A549 (cell line): Measurements from ENCODE around the gene TBC1D23. TPM values are rescaled to one million over a fixed set of nuclear protein-coding genes. Genes with fewer than 3 reads are reported as not detected.

ENCODE experiments used
- ATAC-seq, 2 experiments: fragments of 200-7000 bp in 1 of 2; fragments of >200 bp in 1 of 2; cut with Nextera tagmentation in 1 of 2; cut with Tn5 transposase in 1 of 2; 3 replicates each; pipeline versions ENCODE4 v1.8.0 to v1.9.1; 2018 to 2020; ENCODE audit warnings: mild to moderate bottlenecking in 1 of 2, moderate library complexity in 1 of 2
- CTCF ChIA-PET: fragments of 300-600 bp; sonication (Branson Sonifier 250); formaldehyde crosslinking; extraction: SDS; loops from one replicate; lab custom pipeline; 2021; ENCODE audit warnings: antibody characterized with exemption, inconsistent platforms; lab: Yijun Ruan, JAX
- POLR2A ChIA-PET: fragments of 350-600 bp; formaldehyde crosslinking; extraction: SDS; loops from one replicate; lab custom pipeline; 2021; ENCODE audit warnings: antibody characterized with exemption, inconsistent platforms; lab: Yijun Ruan, JAX
- DNase-seq, 2 experiments: peaks; one replicate each; pipeline versions ENCODE4 v3.0.0 to v3.0.0-alpha.2; 2011 to 2016; ENCODE audit warnings: low read depth in 1 of 2, low spot score in 1 of 2
- FAIRE-seq: peaks from 2 replicates; lab custom pipeline; 2011; peaks lifted over from hg19 to GRCh38; lab: Jason Lieb, UNC
- H3K27ac ChIP-seq, 2 experiments: fragments of >200 bp; sonication (Bioruptor Twin); formaldehyde crosslinking; 3 replicates each; pipeline ENCODE4 v1.5.1; 2016 to 2017
- H3K4me1 ChIP-seq: fragments of >200 bp; sonication (Bioruptor Twin); formaldehyde crosslinking; 3 replicates; pipeline ENCODE4 v1.6.1; 2016
- H3K4me2 ChIP-seq: fragments of >200 bp; sonication (Bioruptor Twin); formaldehyde crosslinking; 3 replicates; pipeline ENCODE4 v1.6.1; 2016
- H3K4me3 ChIP-seq: fragments of >200 bp; sonication (Bioruptor Twin); formaldehyde crosslinking; 3 replicates; pipeline ENCODE4 v1.5.1; 2016
- H3K9me3 ChIP-seq: fragments of >200 bp; sonication (Bioruptor Twin); formaldehyde crosslinking; 3 replicates; pipeline ENCODE4 v1.6.1; 2016
- CBX8 ChIP-seq: fragments of 200-600 bp; sonication (generic); IDR thresholded peaks from 2 replicates; pipeline ENCODE4 v1.6.1; 2016
- CHD4 ChIP-seq: fragments of 200-600 bp; sonication (generic); IDR thresholded peaks from 2 replicates; pipeline ENCODE4 v1.6.1; 2016; ENCODE audit warnings: antibody characterized with exemption, mild to moderate bottlenecking, borderline replicate concordance
- CTCF ChIP-seq: fragments of >200 bp; sonication (Bioruptor Twin); formaldehyde crosslinking; IDR thresholded peaks from 3 replicates; pipeline ENCODE4 v1.5.1; 2016
- EHMT2 ChIP-seq: fragments of 200-600 bp; sonication (generic); IDR thresholded peaks from 2 replicates; pipeline ENCODE4 v1.6.1; 2016; ENCODE audit warnings: antibody characterized with exemption, low read depth, mild to moderate bottlenecking, moderate library complexity
- ELK1 ChIP-seq: fragments of 150-350 bp; IDR thresholded peaks from 2 replicates; pipeline ENCODE4 v1.6.1; 2014; ENCODE audit warnings: low read depth, mild to moderate bottlenecking, low read length
- ESRRA ChIP-seq: fragments of 150-350 bp; IDR thresholded peaks from 2 replicates; pipeline ENCODE4 v1.6.1; 2014; ENCODE audit warnings: mild to moderate bottlenecking, low read length, borderline replicate concordance
- FOSB ChIP-seq: fragments of 250-450 bp; sonication (Bioruptor Pico); IDR thresholded peaks from 2 replicates; pipeline ENCODE4 v1.5.0; 2020; ENCODE audit warnings: mild to moderate bottlenecking, moderate library complexity
- FOXS1 ChIP-seq: fragments of 250-450 bp; sonication (Bioruptor Pico); IDR thresholded peaks from 2 replicates; pipeline ENCODE4 v1.5.0; 2020; ENCODE audit warnings: mild to moderate bottlenecking, moderate library complexity
- GATA3 ChIP-seq: IDR thresholded peaks from 2 replicates; pipeline ENCODE4 v1.6.1; 2012; ENCODE audit warnings: borderline replicate concordance
- HDAC2 ChIP-seq: fragments of 200-600 bp; sonication (generic); IDR thresholded peaks from 2 replicates; pipeline ENCODE4 v1.6.1; 2016
- HES2 ChIP-seq: fragments of >200 bp; sonication (Bioruptor Twin); formaldehyde crosslinking; IDR thresholded peaks from 2 replicates; pipeline ENCODE4 v1.6.1; 2016
- HMGXB4 ChIP-seq: fragments of 250-450 bp; sonication (Bioruptor Pico); IDR thresholded peaks from 2 replicates; pipeline ENCODE4 v1.5.0; 2021; ENCODE audit warnings: mild to moderate bottlenecking, moderate library complexity, borderline replicate concordance
- JUN ChIP-seq, 2 experiments: fragments of >200 bp; sonication (Bioruptor Twin); formaldehyde crosslinking; IDR thresholded peaks; 2 replicates in 1 of 2; 3 replicates in 1 of 2; pipeline ENCODE4 v1.6.1; 2016 to 2017
- MAX ChIP-seq: IDR thresholded peaks from 2 replicates; pipeline ENCODE4 v1.6.1; 2012
- MYC ChIP-seq: IDR thresholded peaks from 2 replicates; pipeline ENCODE4 v1.6.1; 2012; ENCODE audit warnings: mild to moderate bottlenecking, inconsistent platforms, low read length, improper control_type of control experiment, borderline replicate concordance
- NPAS2 ChIP-seq: fragments of 250-450 bp; sonication (Bioruptor Pico); IDR thresholded peaks from 2 replicates; pipeline ENCODE4 v1.8.0; 2022; ENCODE audit warnings: mild to moderate bottlenecking, moderate library complexity, borderline replicate concordance
- PHF8 ChIP-seq: fragments of 200-600 bp; sonication (generic); IDR thresholded peaks from 2 replicates; pipeline ENCODE4 v1.6.1; 2016; ENCODE audit warnings: low read depth, mild to moderate bottlenecking, antibody characterized with exemption, moderate library complexity, borderline replicate concordance
- RARB ChIP-seq: fragments of 250-450 bp; sonication (Bioruptor Pico); IDR thresholded peaks from 2 replicates; pipeline ENCODE4 v1.8.0; 2021; ENCODE audit warnings: mild to moderate bottlenecking, moderate library complexity
- RCOR1 ChIP-seq: fragments of 150-350 bp; IDR thresholded peaks from 2 replicates; pipeline ENCODE4 v1.6.1; 2014; ENCODE audit warnings: antibody characterized with exemption, low read length, low read depth
- REST ChIP-seq: fragments of 200-600 bp; sonication (generic); IDR thresholded peaks from 2 replicates; pipeline ENCODE4 v1.6.1; 2016; ENCODE audit warnings: antibody characterized with exemption, mild to moderate bottlenecking, moderate library complexity
- SREBF2 ChIP-seq: fragments of 450-650 bp; IDR thresholded peaks from 2 replicates; pipeline ENCODE4 v1.6.1; 2014; ENCODE audit warnings: mild to moderate bottlenecking, moderate library complexity
- ZFP36 ChIP-seq: fragments of 450-650 bp; IDR thresholded peaks from 2 replicates; pipeline ENCODE4 v1.6.1; 2014; ENCODE audit warnings: borderline replicate concordance; ENCODE audit not compliant: partially characterized antibody
- WGBS: methylation state at CpG from one replicate; pipeline ENCODE4 v1.1.6; 2017; ENCODE audit errors: missing lambda C conversion rate; 5-methylcytosine and 5-hydroxymethylcytosine counted together
- polyA plus RNA-seq, 4 experiments: library from polyadenylated mRNA; depleted of rRNA in 3 of 4; stranded (reverse); fragments of >200 nt; fragmentation: RNase III in 1 of 4; extraction: RNeasy Plus Mini Kit Qiagen cat#74134 plus additional on column Dnase treatment in 1 of 4; gene quantifications; 2 replicates in 3 of 4; 3 replicates in 1 of 4; pipeline ENCODE4 v1.2.3, GENCODE V29; 2011 to 2017

The TBC1D23 gene
- polyA plus RNA-seq, 2 of the 4 experiments (the other 2 are of a cell fraction), result 14.5 to 29.4 TPM

- no peak for TF ChIP-seq HDAC2
- no peak for TF ChIP-seq ESRRA
- TF ChIP-seq ELK1, result no peak
Observed at GRCh38 chr3:100216713-100217112, 44.1 kb upstream of the TBC1D23 start (continued).

- no peak for DNase-seq
- Histone ChIP-seq H3K27ac (no peak overlapping the region), H3K4me3 (no peak overlapping the region), H3K9me3 (peaks cover 26% of the 10 kb centered on the region), H3K4me1 (no peaks in the 10 kb centered on the region), H3K4me2 (no peak overlapping the region)
- POLR2A ChIA-PET, result no interaction called here
- FAIRE-seq, result no peak
- 95% methylated on average over 1 of the region's 1 CpG for WGBS
- no peak for ATAC-seq
- CTCF ChIA-PET, result no interaction called here
- TF ChIP-seq RARB (CRISPR knock-in tag) (no peak), MYC (no peak), CBX8 (no peak), REST (no peak), RCOR1 (no peak), CHD4 (no peak), HDAC2 (no peak), CTCF (no peak), HES2 (no peak), GATA3 (no peak), FOXS1 (no peak), MAX (no peak)
- TF ChIP-seq, all 56 proteins: peak for 0
Observed at GRCh38 chr3:100221159-100221558, 39.6 kb upstream of the TBC1D23 start.

GRCh38 chr3:100225193-100225592 is 35.6 kb upstream of the TBC1D23 start:
- POLR2A ChIA-PET, result no interaction called here

More at GRCh38 chr3:100225193-100225592, 35.6 kb upstream of the TBC1D23 start:
- TF ChIP-seq ZFP36 (no peak), MAX (no peak), SREBF2 (no peak), HES2 (no peak), PHF8 (no peak), EHMT2 (no peak), HMGXB4 (CRISPR knock-in tag) (no peak), RCOR1 (no peak), JUN (IDR thresholded peaks at IDR 0.05) (no peak), NPAS2 (CRISPR knock-in tag) (no peak), FOSB (CRISPR knock-in tag) (no peak)
- no peak overlapping the region for H3K4me3 ChIP-seq
- CTCF ChIA-PET, result no interaction called here
- no peak overlapping the region for H3K27ac ChIP-seq
- no peak for FAIRE-seq
- no peak for ATAC-seq
- H3K4me1 ChIP-seq, result no peaks in the 10 kb centered on the region
- H3K4me2 ChIP-seq, result no peak overlapping the region
- peaks cover 12% of the 10 kb centered on the region for H3K9me3 ChIP-seq
- 86% methylated on average over 26 of the region's 26 CpGs for WGBS
- DNase-seq, result no peak
